Panc1 (cell line): ENCODE measurements around the gene GPR61. TPM values are rescaled to one million over a fixed set of nuclear protein-coding genes. Genes with fewer than 3 reads are reported as not detected.

Experiments
- ATAC-seq: fragments of 200-7000 bp; cut with Tn5 transposase; 2 replicates; pipeline ENCODE4 v1.9.1; 2020; ENCODE audit warnings: mild to moderate bottlenecking, moderate library complexity
- BruUV-seq: library from RNA; stranded (reverse); fragments of 400-500 nt; replicated peaks from 2 replicates; lab custom pipeline; 2021; lab: Mats Ljungman, UMichigan
- CTCF ChIA-PET: fragments of 300-600 bp; sonication (Branson Sonifier 250); formaldehyde crosslinking; loops from one replicate; lab custom pipeline; 2022; ENCODE audit warnings: antibody characterized with exemption; lab: Charles Lee
- POLR2A ChIA-PET: fragments of 300-600 bp; sonication (Branson Sonifier 250); formaldehyde crosslinking; loops from one replicate; lab custom pipeline; 2022; ENCODE audit warnings: antibody characterized with exemption; lab: Charles Lee
- DNase-seq: peaks from one replicate; pipeline ENCODE4 v3.0.0-alpha.2; 2010; ENCODE audit warnings: low read depth, low spot score
- H3K27ac ChIP-seq: 2 replicates; pipeline ENCODE4 v1.5.1; 2011; ENCODE audit warnings: mild to moderate bottlenecking, low read length, inconsistent platforms
- H3K27me3 ChIP-seq: fragments of 200-500 bp; sonication (Bioruptor generic); 2 replicates; pipeline ENCODE4 v1.6.0; 2014; ENCODE audit warnings: low read length, inconsistent platforms; ENCODE audit not compliant: control insufficient read depth, insufficient read depth
- H3K36me3 ChIP-seq: fragments of 200-500 bp; sonication (Bioruptor generic); 2 replicates; pipeline ENCODE4 v1.5.1; 2014; ENCODE audit warnings: inconsistent platforms, mild to moderate bottlenecking, low read length, moderate library complexity; ENCODE audit not compliant: control insufficient read depth, insufficient read depth
- H3K4me1 ChIP-seq: 2 replicates; pipeline ENCODE4 v1.5.1; 2011; ENCODE audit warnings: inconsistent platforms, mild to moderate bottlenecking, low read length, moderate library complexity; ENCODE audit not compliant: control insufficient read depth, insufficient read depth
- H3K4me3 ChIP-seq, 2 experiments: 2 replicates each; pipeline ENCODE4 v1.5.1; 2011 to 2012; ENCODE audit warnings: low read depth in 2 of 2, low read length in 2 of 2, mild to moderate bottlenecking in 2 of 2, inconsistent platforms in 1 of 2, moderate library complexity in 1 of 2
- H3K9me3 ChIP-seq: fragments of 200-500 bp; sonication (Bioruptor generic); 2 replicates; pipeline ENCODE4 v1.5.1; 2014; ENCODE audit warnings: low read depth, mild to moderate bottlenecking, inconsistent platforms, low read length, moderate library complexity; ENCODE audit not compliant: control insufficient read depth, insufficient read depth
- POLR2AphosphoS5 ChIP-seq: IDR thresholded peaks from 2 replicates; pipeline ENCODE4 v1.6.1; 2012; ENCODE audit warnings: mild to moderate bottlenecking, low read depth, low read length, moderate library complexity
- SIN3A ChIP-seq: IDR thresholded peaks from 2 replicates; pipeline ENCODE4 v1.6.1; 2012; ENCODE audit warnings: low read depth, mild to moderate bottlenecking, low read length, moderate library complexity, borderline replicate concordance; ENCODE audit not compliant: insufficient read depth
- TCF7L2 ChIP-seq: IDR thresholded peaks from 2 replicates; pipeline ENCODE4 v1.6.1; 2011; ENCODE audit warnings: mild to moderate bottlenecking, low read depth, low read length, inconsistent platforms
- in situ Hi-C: cut with HindIII; loops from 2 replicates; pipeline ENCODE4 v1.10.0; 2016; ENCODE audit warnings: low sequenced_read_pairs, low pct_unique_long_range_greater_than_20kb
- intact Hi-C: fragments of 100-400 bp; cut with micrococcal nuclease; formaldehyde crosslinking; loops from one replicate; pipeline ENCODE4 v1.10.0; 2022; ENCODE audit not compliant: unreplicated experiment
- total RNA-seq: library from RNA; stranded (reverse); gene quantifications from one replicate; pipeline ENCODE4 v1.2.1, GENCODE V29; 2021; ENCODE audit not compliant: unreplicated experiment
- TF ChIP-seq, protein P1 (sequence below), 2 experiments: IDR thresholded peaks; 2 replicates each; pipeline ENCODE4 v1.6.1; 2011 to 2012; ENCODE audit warnings: low read depth in 2 of 2, control low read depth in 1 of 2, low read length in 1 of 2, mild to moderate bottlenecking in 1 of 2, moderate library complexity in 1 of 2; ENCODE audit not compliant: insufficient read depth in 1 of 2
- TF ChIP-seq, protein P2 (sequence below): fragments of 450-650 bp; IDR thresholded peaks from 2 replicates; pipeline ENCODE4 v1.5.1; 2017; ENCODE audit warnings: mild to moderate bottlenecking

Gene GPR61
- total RNA-seq, 1 experiment from 2014 or later: not detected

DNA sequence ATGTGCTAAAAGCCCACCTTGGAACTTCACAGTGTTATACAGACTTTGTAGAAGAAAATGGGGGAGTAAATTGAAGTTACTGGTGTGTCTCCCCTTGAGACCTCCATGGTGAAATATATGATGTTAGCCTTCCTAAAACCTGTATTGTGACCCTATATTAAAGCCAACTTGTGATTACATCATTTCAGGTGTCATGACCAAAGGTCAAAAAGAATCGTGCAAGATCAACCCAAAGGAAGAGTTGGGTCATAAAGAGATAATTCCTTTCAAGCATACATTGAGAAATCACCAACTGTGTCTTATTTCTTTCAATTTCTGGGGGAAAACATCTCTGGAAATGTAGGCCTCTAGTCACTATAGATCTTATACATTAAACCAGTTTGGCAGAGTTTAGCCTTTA is 45.1 kb downstream of the GPR61 start:
- CTCF ChIA-PET: no interaction called here
- DNase-seq: no peak
- no peak overlapping the region for H3K27ac ChIP-seq

DNA sequence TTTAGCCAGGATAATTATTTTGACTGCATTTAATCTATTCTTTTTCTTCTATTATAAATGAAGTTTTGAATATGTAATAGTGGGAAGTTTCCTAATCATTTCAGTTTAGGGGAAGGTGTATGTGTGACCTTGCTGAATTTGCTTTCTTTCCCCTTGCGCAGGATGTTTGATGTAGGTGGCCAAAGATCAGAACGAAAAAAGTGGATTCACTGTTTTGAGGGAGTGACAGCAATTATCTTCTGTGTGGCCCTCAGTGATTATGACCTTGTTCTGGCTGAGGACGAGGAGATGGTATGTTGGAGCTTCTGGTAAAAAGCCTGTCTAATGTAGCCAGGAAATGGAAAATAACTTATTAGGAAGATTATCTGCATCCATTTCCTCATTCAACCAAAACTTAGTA is 46.4 kb downstream of the GPR61 start:
- no peaks in the 10 kb centered on the region for H3K9me3 ChIP-seq
- H3K4me1 ChIP-seq: no peaks in the 10 kb centered on the region
- peaks cover 23% of the 10 kb centered on the region for H3K36me3 ChIP-seq
- no peak overlapping the region for H3K27ac ChIP-seq
- TF ChIP-seq SIN3A (no peak), POLR2AphosphoS5 (no peak), TCF7L2 (no peak)
- TF ChIP-seq, protein P1, sequence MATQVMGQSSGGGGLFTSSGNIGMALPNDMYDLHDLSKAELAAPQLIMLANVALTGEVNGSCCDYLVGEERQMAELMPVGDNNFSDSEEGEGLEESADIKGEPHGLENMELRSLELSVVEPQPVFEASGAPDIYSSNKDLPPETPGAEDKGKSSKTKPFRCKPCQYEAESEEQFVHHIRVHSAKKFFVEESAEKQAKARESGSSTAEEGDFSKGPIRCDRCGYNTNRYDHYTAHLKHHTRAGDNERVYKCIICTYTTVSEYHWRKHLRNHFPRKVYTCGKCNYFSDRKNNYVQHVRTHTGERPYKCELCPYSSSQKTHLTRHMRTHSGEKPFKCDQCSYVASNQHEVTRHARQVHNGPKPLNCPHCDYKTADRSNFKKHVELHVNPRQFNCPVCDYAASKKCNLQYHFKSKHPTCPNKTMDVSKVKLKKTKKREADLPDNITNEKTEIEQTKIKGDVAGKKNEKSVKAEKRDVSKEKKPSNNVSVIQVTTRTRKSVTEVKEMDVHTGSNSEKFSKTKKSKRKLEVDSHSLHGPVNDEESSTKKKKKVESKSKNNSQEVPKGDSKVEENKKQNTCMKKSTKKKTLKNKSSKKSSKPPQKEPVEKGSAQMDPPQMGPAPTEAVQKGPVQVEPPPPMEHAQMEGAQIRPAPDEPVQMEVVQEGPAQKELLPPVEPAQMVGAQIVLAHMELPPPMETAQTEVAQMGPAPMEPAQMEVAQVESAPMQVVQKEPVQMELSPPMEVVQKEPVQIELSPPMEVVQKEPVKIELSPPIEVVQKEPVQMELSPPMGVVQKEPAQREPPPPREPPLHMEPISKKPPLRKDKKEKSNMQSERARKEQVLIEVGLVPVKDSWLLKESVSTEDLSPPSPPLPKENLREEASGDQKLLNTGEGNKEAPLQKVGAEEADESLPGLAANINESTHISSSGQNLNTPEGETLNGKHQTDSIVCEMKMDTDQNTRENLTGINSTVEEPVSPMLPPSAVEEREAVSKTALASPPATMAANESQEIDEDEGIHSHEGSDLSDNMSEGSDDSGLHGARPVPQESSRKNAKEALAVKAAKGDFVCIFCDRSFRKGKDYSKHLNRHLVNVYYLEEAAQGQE (IDR thresholded peaks at IDR 0.05; ENCODE audit: insufficient read depth in 1 of 2, low read depth in 2 of 2, low read length in 1 of 2): no peak
- TF ChIP-seq, protein P2, sequence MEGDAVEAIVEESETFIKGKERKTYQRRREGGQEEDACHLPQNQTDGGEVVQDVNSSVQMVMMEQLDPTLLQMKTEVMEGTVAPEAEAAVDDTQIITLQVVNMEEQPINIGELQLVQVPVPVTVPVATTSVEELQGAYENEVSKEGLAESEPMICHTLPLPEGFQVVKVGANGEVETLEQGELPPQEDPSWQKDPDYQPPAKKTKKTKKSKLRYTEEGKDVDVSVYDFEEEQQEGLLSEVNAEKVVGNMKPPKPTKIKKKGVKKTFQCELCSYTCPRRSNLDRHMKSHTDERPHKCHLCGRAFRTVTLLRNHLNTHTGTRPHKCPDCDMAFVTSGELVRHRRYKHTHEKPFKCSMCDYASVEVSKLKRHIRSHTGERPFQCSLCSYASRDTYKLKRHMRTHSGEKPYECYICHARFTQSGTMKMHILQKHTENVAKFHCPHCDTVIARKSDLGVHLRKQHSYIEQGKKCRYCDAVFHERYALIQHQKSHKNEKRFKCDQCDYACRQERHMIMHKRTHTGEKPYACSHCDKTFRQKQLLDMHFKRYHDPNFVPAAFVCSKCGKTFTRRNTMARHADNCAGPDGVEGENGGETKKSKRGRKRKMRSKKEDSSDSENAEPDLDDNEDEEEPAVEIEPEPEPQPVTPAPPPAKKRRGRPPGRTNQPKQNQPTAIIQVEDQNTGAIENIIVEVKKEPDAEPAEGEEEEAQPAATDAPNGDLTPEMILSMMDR: no peak
- POLR2A ChIA-PET: no interaction called here
- no TSS peak for BruUV-seq
- DNase-seq (no peak), ATAC-seq (no peak)
- no peaks in the 10 kb centered on the region for H3K27me3 ChIP-seq
- no peak overlapping the region for H3K4me3 ChIP-seq
- in situ Hi-C loops (no loop called here), intact Hi-C loops (no loop called here)
- CTCF ChIA-PET: no interaction called here

More for the DNA sequence above, 45.1 kb downstream of the GPR61 start:
- no TSS peak for BruUV-seq
- H3K9me3 ChIP-seq: no peaks in the 10 kb centered on the region
- in situ Hi-C loops (no loop called here), intact Hi-C loops (no loop called here)
- no peak for TF ChIP-seq POLR2AphosphoS5
- no peak for TF ChIP-seq SIN3A
- TF ChIP-seq TCF7L2: no peak
- TF ChIP-seq, protein P1 (IDR thresholded peaks at IDR 0.05; ENCODE audit: insufficient read depth in 1 of 2, low read depth in 2 of 2, low read length in 1 of 2): no peak
- TF ChIP-seq, protein P2: no peak
- POLR2A ChIA-PET: no interaction called here
- H3K36me3 ChIP-seq: peaks cover 23% of the 10 kb centered on the region
- H3K27me3 ChIP-seq: no peaks in the 10 kb centered on the region
- no peaks in the 10 kb centered on the region for H3K4me1 ChIP-seq
- ATAC-seq: no peak
- H3K4me3 ChIP-seq: no peak overlapping the region
